Fibroblast of lung (primary cell): ENCODE data around the gene PPM1A. TPM values are rescaled to one million over a fixed set of nuclear protein-coding genes. Genes with fewer than 3 reads are reported as not detected.
A peak's percentile ranks its signal among the peaks of the same experiment; 100 is the strongest.

Experiments
- DNase-seq, 2 donors: peaks; one replicate each; pipeline versions ENCODE4 v3.0.0 to v3.0.0-alpha.2; 2010; ENCODE audit warnings: low read depth in 2 of 2
- H2AFZ ChIP-seq: 2 replicates; pipeline ENCODE4 v1.5.1; 2012; ENCODE audit warnings: low read length, control low read depth, inconsistent platforms
- H3K27ac ChIP-seq: 2 replicates; pipeline ENCODE4 v1.5.1; 2011; ENCODE audit warnings: low read length, control low read depth; ENCODE audit not compliant: insufficient read depth
- H3K27me3 ChIP-seq: 2 replicates; pipeline ENCODE4 v1.5.1; 2011; ENCODE audit warnings: mild to moderate bottlenecking, low read length; ENCODE audit not compliant: control insufficient read depth, insufficient read depth
- H3K36me3 ChIP-seq: 2 replicates; pipeline ENCODE4 v1.5.1; 2011; ENCODE audit warnings: low read length; ENCODE audit not compliant: control insufficient read depth, insufficient read depth
- H3K4me1 ChIP-seq: 2 replicates; pipeline ENCODE4 v1.5.1; 2011; ENCODE audit warnings: low read length; ENCODE audit not compliant: control insufficient read depth, insufficient read depth; ENCODE audit errors: extremely low read depth
- H3K4me2 ChIP-seq: 2 replicates; pipeline ENCODE4 v1.5.1; 2011; ENCODE audit warnings: low read length, control low read depth; ENCODE audit not compliant: insufficient read depth; ENCODE audit errors: extremely low read depth
- H3K4me3 ChIP-seq, 4 experiments: fragments of 200-600 bp in 1 of 4; sonication (generic) in 1 of 4; replicated peaks in 1 of 4; 2 replicates each; pipeline ENCODE4 v1.5.1; 2011 to 2016; ENCODE audit warnings: low read length in 4 of 4, low read depth in 3 of 4, mild to moderate bottlenecking in 3 of 4, control low read depth in 2 of 4, inconsistent platforms in 1 of 4, mixed read lengths in 1 of 4; ENCODE audit not compliant: insufficient read depth in 1 of 4; ENCODE audit errors: control extremely low read depth in 1 of 4
- H3K79me2 ChIP-seq: 2 replicates; pipeline ENCODE4 v1.5.1; 2012; ENCODE audit warnings: mild to moderate bottlenecking, low read length, inconsistent platforms; ENCODE audit not compliant: control insufficient read depth, insufficient read depth
- H3K9ac ChIP-seq: 2 replicates; pipeline ENCODE4 v1.5.1; 2011; ENCODE audit warnings: mild to moderate bottlenecking, low read length, control low read depth; ENCODE audit not compliant: insufficient read depth
- H3K9me3 ChIP-seq: 2 replicates; pipeline ENCODE4 v1.5.1; 2012; ENCODE audit warnings: low read depth, low read length; ENCODE audit not compliant: control insufficient read depth, insufficient read depth
- H4K20me1 ChIP-seq: 2 replicates; pipeline ENCODE4 v1.5.1; 2011; ENCODE audit warnings: low read length; ENCODE audit not compliant: control insufficient read depth, insufficient read depth; ENCODE audit errors: extremely low read depth
- EZH2 ChIP-seq: IDR thresholded peaks from 2 replicates; pipeline ENCODE4 v1.5.1; 2012; ENCODE audit warnings: low read length, control low read depth, mild to moderate bottlenecking; ENCODE audit errors: missing control alignments
- polyA plus RNA-seq, 2 donors: library from polyadenylated mRNA; depleted of rRNA in 1 of 2; stranded (reverse) in 1 of 2; unstranded in 1 of 2; fragments of >200 nt; gene quantifications; 2 replicates each; pipeline ENCODE4 v1.2.1, GENCODE V29; 2011 to 2012; ENCODE audit warnings: missing spikeins in 1 of 2
- total RNA-seq: library from RNA; depleted of rRNA; stranded (reverse); fragments of >200 nt; gene quantifications from 2 replicates; pipeline ENCODE4 v1.2.1, GENCODE V29; 2014
- TF ChIP-seq, protein P1 (sequence below), 2 donors: IDR thresholded peaks in 1 of 2; conservative IDR thresholded peaks in 1 of 2; 1 replicate in 1 of 2; 2 replicates in 1 of 2; pipeline ENCODE4 v1.5.1; 2011 to 2012; ENCODE audit warnings: low read length in 2 of 2, control low read depth in 1 of 2, inconsistent platforms in 1 of 2, low read depth in 1 of 2, mild to moderate bottlenecking in 1 of 2

The PPM1A gene
- total and polyA plus RNA-seq, 2 donors (not counting 1 experiment from before 2014, with no cell fraction given) = 25.9 to 51.3 TPM

DNA sequence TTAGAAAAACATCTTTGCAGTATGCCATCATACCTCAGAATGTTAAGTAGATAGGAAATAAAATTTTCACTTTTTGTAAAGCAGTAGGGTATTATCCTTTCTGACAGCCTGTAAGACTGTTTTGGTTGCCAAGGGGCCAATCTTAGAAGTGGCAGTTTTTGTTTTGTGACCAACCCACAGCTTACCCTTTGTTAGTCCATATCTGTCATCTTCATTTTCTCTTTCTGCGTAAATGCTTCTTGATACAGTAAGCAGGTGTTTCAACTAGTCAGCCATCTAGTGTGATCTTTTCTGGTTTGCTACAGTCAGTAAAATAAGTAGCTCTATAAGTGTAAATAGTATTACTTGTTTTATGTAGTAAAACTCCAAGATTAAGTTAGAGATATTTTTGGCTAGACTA is 8.8 kb downstream of the PPM1A start:
- Histone ChIP-seq H3K27ac (no peak overlapping the region), H3K79me2 (peaks cover 62% of the 10 kb centered on the region), H3K9me3 (no peaks in the 10 kb centered on the region), H3K4me1 (no peaks in the 10 kb centered on the region), H2AFZ (no peak overlapping the region), H3K4me2 (no peak overlapping the region), H3K27me3 (no peaks in the 10 kb centered on the region), H3K9ac (no peak overlapping the region), H4K20me1 (peaks cover 3% of the 10 kb centered on the region), H3K36me3 (no peaks in the 10 kb centered on the region), H3K4me3 (no peak overlapping the region)
- TF ChIP-seq, protein P1, sequence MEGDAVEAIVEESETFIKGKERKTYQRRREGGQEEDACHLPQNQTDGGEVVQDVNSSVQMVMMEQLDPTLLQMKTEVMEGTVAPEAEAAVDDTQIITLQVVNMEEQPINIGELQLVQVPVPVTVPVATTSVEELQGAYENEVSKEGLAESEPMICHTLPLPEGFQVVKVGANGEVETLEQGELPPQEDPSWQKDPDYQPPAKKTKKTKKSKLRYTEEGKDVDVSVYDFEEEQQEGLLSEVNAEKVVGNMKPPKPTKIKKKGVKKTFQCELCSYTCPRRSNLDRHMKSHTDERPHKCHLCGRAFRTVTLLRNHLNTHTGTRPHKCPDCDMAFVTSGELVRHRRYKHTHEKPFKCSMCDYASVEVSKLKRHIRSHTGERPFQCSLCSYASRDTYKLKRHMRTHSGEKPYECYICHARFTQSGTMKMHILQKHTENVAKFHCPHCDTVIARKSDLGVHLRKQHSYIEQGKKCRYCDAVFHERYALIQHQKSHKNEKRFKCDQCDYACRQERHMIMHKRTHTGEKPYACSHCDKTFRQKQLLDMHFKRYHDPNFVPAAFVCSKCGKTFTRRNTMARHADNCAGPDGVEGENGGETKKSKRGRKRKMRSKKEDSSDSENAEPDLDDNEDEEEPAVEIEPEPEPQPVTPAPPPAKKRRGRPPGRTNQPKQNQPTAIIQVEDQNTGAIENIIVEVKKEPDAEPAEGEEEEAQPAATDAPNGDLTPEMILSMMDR (conservative IDR thresholded peaks at IDR 0.05 in 1 of 2, IDR thresholded peaks at IDR 0.05 in 1 of 2; ENCODE audit: low read depth in 1 of 2, low read length in 2 of 2) = no peak
- TF ChIP-seq EZH2 = no peak
- DNase-seq = no peak

DNA sequence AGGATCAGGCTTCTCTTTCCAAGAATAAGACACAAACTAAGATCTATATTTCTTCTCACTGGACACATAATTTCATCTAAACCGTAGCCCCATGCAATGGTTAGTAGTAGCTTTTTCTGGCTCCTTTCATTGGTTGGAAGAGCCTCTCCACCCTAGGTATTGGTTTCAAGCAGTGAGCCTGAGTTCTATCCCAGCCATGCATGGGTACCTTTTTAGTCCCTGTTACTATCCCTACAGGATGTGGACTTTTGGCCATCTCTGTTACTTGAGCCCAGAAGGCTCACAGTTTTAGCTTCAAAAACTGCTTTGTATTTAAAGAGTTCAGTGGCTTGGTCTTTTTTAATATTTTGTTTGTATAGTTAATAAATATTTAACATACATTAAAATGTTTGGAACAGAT is 16.1 kb downstream of the PPM1A start:
- H3K79me2 ChIP-seq = peaks cover 39% of the 10 kb centered on the region
- TF ChIP-seq, protein P1 (conservative IDR thresholded peaks at IDR 0.05 in 1 of 2, IDR thresholded peaks at IDR 0.05 in 1 of 2; ENCODE audit: low read depth in 1 of 2, low read length in 2 of 2) = no peak
- TF ChIP-seq EZH2 = no peak
- DNase-seq = no peak

DNA sequence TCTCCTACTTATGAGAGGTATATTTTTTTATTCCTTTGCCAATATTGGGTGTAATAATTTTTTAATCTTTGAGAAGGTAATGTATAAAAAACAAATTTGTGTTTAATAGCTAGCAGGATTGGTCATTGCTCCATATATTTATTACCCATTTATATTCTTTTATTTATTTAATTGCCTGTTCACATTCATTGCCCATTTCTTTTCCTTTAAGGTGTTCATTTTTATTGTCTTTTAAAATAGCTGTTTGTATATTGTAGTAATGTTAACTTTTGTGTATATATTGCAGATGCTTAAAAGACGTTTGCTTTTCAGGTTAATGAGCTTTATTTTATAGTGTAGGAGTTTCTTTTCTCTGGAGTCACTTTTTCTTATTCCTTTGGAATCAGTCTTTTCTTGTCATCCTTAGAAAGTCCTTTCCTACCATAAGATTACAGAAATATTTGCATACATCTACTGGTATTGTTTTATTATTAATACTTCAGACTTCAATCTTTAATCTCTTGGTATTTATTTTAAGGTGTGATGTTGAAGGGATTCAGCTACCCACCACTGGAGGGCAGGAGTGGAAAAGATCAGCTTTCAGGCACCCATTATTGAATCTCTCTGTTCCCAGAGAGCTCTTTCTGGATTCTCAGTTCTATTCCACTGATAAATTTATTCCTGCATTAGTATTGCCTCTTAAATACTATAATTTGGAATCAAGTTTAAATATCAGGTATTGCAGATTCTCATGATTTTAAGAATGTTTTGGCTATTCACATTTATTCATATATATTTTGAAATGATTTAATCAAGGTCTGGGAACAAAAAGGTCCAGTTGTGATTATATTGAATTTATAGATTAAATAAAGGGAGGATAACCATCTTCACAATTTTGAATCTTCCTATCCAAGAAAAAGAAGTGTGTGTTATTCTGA is 17.3 kb downstream of the PPM1A start:
- DNase-seq = peak in 1 of 2 donors; percentile 33
- no peak overlapping the region for H3K9ac ChIP-seq

More for the DNA sequence above, 16.1 kb downstream of the PPM1A start:
- no peaks in the 10 kb centered on the region for H3K9me3 ChIP-seq
- H3K4me3 ChIP-seq = no peak overlapping the region
- no peaks in the 10 kb centered on the region for H4K20me1 ChIP-seq
- no peaks in the 10 kb centered on the region for H3K36me3 ChIP-seq
- no peak overlapping the region for H3K4me2 ChIP-seq
- no peak overlapping the region for H2AFZ ChIP-seq
- H3K9ac ChIP-seq = no peak overlapping the region
- H3K27ac ChIP-seq = no peak overlapping the region
- H3K4me1 ChIP-seq = no peaks in the 10 kb centered on the region
- no peaks in the 10 kb centered on the region for H3K27me3 ChIP-seq

More for the DNA sequence above, 17.3 kb downstream of the PPM1A start:
- no peaks in the 10 kb centered on the region for H4K20me1 ChIP-seq
- H3K9me3 ChIP-seq = no peaks in the 10 kb centered on the region
- no peak overlapping the region for H3K4me2 ChIP-seq
- no peak overlapping the region for H2AFZ ChIP-seq
- no peak overlapping the region for H3K4me3 ChIP-seq
- peaks cover 37% of the 10 kb centered on the region for H3K79me2 ChIP-seq
- no peak overlapping the region for H3K27ac ChIP-seq
- no peaks in the 10 kb centered on the region for H3K4me1 ChIP-seq
- no peaks in the 10 kb centered on the region for H3K36me3 ChIP-seq
- TF ChIP-seq EZH2 = no peak
- TF ChIP-seq, protein P1 (conservative IDR thresholded peaks at IDR 0.05 in 1 of 2, IDR thresholded peaks at IDR 0.05 in 1 of 2; ENCODE audit: low read depth in 1 of 2, low read length in 2 of 2) = peak in 1 of 2 donors; percentile 58
- no peaks in the 10 kb centered on the region for H3K27me3 ChIP-seq
